HG02870 (cell line): ENCODE results near the gene STIMATE.

Experiments
- ATAC-seq: cut with Tn5 transposase; IDR thresholded peaks from one replicate; pipeline ENCODE4 v1.9.1; 2021; ENCODE audit warnings: mild to moderate bottlenecking, moderate library complexity; ENCODE audit not compliant: unreplicated experiment

The STIMATE gene

DNA sequence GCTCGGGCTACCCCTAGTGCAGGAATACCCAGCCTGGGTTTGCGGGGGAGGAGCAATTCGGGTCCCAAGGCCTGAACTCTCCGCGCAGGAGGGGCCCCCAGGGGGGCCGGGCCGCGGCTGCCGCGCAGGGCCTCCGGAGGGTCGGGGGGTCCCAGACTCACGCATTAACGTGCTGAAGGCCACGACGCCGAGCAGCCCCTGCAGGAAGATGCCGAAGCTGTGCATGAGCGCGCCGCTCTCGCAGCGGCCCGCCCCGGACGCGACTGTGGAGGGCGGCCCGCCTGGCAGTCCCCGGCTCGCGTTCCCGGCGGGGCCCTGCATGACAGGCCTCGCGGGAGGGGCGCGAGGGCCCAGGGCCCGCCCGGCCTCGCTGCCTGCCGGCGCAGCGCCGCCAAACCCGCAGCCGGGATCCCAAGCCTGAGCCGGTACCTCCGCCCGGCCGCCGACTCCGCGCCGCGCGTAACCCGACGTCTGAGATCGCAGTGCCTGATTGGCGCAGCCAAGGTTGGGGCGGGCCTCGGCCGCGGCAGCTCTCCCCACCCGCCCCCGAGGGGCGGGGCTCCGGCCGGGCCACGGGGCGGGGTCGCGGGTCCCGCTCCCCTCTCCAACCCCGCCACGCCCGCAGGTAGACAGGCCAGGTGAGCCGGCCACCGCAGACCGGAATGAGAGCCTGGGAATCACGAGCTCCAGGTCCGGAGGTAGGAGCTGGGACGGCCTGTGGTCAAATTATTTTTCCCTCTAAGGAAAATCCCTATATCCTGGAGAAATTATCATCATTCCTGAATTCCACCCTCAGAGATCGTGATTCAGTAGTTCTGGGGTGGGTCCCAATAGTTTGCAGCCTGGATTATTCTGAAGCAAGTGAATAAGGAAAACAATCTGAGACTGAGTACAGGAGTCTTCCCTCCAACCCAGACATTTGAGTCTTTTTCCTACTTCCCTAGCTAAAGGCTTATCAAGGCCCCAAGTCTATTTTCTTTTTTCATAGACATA is at the start of gene STIMATE:
STIMATE (minus strand) TSS at position 419 of the 993 bp plus-strand sequence; CDS start at position 321, 98 bp downstream.
- peak; percentile 81 for ATAC-seq

- no peak for ATAC-seq
These were observed 42.3 kb upstream of the STIMATE start for GRCh38 chr3:52939600-52939999.

GRCh38 chr3:52934630-52935530 is 37.5 kb upstream of the STIMATE start:
- ATAC-seq: no peak

GRCh38 chr3:52931889-52932288 is 34.5 kb upstream of the STIMATE start:
- ATAC-seq: no peak

DNA sequence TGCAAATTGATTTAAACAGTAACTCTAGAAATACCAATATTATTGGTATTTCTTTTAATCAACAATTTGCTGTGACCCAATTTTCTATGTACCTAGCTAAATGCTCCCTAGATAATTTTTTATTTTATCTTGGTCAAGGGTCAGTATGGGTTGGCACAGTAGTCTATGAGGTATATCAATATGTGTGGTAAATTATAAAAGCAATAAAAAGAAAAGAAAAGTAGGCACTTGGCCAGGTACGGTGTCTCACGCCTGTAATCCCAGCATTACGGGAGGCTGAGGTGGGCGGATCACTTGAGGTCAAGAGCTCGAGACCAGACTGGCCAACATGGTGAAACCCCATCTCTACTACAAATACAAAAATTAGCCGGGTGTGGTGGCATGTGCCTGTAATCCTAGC is 34.0 kb upstream of the STIMATE start:
- ATAC-seq: no peak

GRCh38 chr3:52930748-52931147 is 33.4 kb upstream of the STIMATE start:
- no peak for ATAC-seq

GRCh38 chr3:52926554-52926953 is 29.2 kb upstream of the STIMATE start:
- ATAC-seq: no peak

DNA sequence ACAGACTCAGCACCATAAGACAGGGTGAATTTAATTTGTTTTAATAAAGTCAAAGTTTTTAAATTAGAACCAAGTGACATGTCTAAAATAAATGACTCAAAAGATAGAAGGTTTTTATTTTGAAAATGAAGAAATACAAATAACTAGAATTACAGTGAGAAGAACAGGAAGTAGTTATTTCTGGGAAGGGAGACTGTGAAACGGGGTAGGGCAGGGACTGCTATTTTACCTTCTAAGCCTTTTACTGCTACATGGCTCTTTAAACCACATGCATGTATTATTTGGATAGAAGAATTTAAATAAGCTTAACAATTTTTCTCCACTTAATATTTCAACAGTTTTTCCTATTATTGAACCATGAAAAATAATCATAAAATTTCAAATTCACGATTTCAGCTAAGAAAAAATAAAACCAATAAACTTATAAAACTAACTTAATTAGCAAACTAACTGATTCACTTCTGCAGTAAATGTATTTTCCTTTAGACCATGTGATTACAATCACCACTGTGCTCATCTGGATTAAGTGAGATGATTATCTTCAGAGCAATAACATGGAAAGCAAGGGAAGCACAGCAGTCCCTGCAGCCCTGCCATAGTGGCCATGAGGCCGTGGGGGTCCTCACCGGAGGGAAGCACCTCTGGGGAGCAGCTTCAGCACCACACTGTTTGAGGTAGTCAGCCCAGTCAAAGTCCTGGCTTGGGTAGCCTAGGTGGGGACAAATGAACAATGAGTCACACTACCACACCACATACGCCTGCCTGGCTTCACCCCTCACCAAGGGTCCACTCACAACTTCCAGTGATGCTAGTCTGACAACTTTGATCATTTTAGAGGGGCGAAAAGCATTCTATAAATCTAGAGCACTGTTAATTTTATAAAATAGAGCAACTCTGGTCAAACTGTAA is 28.3 kb upstream of the STIMATE start:
- no peak for ATAC-seq

DNA sequence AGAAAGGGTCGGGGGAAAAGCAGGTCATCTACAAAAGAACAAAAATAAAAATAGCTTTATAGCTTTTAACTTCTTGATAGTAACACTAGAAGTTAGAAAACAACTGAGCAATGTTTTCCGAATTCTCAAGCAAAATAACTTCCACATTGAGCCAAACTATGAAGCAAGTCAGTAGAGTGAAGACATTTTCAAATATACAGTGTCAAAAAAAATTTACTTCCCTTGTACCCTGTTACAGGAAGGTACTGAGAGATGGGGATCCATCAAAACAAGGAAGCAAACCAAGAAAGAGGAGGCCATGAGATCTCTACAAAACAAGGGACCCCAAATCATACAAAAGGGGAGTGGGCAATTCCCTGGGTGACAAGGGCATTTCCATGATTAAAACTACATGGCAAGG is 26.6 kb upstream of the STIMATE start:
- ATAC-seq: no peak

DNA sequence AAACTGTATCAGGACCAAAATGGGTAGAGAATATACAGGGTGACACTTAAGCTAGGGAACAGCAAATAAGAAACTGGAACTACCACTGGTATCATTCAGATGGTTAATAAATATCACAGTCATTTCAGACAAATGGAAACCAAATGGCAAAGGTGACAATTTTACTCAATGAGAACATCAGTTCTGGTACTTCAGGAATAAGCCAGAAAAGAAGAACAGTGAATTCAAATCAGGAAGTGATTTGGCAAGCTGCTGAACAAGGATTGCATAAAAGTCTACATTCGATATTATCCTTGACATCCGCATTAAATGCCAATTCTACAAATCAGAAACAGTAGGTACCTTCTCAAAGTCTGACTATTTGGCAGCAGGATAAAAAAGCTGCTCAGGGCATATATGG is 23.5 kb upstream of the STIMATE start:
- ATAC-seq: no peak

DNA sequence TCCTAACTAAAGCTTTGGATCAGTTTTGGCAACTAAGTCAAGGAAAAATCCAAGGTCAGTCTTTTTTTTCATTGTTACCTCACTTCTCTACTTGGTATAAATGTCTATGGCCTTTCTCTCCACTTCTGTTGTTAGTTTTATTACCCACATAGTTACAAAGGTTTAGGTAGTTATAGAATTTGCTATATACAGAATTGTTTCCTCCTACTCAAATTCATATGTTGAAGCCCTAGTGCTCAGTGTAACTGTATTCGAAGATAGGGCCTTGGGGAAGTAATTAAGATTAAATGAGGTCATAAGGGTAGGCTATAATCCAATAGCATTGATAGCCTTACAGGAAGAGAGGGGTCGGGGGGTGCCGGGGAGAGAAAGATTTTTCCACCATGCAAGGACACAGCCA is 19.7 kb upstream of the STIMATE start:
- ATAC-seq: no peak

GRCh38 chr3:52915294-52915693 is 17.9 kb upstream of the STIMATE start:
- no peak for ATAC-seq

DNA sequence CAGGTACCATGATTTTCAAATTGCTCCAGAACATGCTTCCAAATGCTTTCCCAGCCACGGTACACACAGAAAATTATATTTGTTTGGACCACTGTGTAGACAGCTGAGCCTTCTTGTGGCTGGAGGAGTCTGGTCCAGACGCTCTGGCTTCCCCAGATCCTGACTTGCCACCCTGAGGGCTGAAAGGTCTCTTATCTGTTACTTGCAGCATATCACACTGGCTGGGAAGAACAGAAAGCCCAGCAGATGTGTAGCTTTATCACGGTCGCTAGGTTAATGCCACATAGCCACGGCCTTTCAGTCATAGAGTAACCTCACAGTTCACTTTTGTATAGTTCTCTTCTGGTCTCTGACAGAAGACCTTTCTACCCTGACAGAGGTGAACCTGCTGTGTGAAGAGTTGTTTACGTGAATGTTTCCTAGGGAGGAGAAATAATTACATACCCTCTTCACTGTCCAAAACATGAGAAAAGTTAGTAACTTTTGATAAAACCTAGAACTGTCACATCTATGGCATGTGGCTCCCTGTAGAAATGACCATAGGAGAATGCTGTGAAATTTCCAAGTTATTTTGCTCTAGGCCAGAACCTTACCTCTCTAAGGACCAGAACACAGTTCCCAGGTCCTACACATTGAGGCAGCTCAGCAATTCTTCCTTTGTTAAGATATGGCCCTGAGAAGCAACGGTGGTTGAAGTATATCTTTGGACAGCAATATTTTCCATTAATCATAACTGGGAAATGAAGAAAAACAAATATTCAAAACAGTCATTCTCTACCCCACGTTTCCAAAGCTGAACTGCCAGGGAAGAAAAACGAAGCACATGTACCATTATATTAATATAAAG is 15.8 kb upstream of the STIMATE start:
- no peak for ATAC-seq

GRCh38 chr3:52910823-52911222 is 13.5 kb upstream of the STIMATE start:
- no peak for ATAC-seq

DNA sequence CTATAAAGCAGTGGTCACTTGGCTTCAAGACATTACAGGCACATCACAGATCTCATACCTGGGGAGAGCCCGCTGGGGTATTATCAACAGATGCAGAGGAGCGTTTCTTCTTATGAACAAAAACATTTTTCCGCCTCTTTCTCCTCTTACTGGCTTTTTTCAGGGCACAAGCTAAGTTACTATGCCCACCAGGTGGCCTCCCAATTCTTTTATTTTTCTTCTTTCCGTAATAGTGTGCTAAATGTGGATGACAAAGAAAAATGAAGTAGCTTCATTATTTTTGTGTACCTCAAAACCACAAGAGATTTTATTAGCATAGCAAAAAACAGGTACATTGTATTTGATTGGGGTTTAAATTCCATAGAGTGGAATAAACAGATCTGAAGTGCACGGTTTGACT is 10.1 kb upstream of the STIMATE start:
- ATAC-seq: no peak

DNA sequence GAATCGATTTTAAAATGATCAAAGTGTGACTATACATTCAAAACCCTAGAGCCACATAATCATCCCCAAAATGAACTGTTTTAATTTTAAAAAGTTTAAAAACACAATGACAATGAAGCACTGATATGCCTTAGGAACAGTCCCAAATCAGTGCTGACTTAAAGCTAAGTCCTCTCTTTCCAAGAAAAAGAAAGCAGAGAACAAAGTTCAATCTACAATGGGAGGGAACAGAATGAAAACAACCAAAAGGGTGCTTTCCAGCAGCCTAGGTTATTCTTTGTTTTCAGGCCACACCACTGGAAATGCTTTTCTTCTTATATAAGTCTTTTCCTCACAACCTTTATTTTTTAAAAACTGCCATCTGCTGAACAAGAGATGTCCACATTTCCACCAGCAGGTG is 7.2 kb upstream of the STIMATE start:
- ATAC-seq: no peak

GRCh38 chr3:52904000-52904399 is 6.7 kb upstream of the STIMATE start:
- ATAC-seq: no peak

DNA sequence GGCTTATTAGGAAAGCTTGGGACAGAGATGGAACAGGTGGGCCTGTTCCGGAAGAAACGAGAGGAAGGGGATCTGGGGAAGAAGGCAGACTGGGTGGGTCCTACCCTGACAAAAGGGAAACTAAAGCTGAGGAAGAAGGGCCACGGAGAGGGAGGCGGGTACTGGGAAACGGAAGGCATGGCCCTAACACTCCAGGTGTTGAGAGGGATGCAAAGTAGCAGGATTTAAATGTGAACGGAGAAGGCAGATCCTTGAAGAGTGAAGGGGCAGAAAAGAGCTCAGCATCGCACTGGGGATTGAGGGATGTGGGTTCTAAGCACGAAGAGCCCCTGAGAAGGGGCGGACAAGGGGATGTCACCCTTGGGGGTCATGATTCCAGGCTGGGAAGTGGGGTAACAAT is 735 bp downstream of the STIMATE start:
- no peak for ATAC-seq

DNA sequence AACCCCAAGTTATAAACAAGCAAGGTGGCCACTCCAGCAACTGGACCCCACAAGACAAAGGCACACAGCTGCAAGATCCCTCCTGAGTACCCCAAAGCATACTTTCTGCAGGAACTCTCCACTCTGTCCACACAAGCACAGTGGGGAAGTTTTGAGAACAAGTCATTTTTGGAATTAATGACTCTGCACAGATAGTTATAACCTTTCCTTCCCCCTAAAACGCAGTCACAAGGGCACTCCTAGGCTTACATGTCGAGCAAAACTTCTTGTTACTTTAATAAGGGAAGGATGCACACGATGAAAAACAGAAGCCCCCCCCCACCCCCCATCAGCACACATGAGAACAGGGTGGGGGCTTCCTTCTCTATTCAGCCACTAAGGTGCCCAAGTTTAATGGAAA is 1.2 kb downstream of the STIMATE start:
- ATAC-seq: no peak

DNA sequence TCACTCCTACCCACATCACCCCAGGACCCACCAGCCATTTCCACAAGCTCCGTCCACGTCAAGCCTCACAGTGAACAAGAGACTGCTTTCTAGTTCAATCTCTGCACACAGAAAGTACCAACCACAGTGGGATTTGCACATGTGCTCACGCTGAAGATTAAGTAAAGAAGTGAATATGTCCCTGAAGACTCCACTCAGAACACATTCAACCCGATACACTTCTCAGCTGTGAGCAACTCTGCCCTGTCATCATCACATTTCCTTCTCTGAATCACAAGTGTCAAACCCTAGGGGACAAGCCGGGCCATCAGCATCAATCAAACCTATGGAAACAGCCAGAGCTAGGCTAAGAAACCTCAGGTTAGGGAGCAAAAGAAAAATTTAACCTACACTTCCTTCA is 1.9 kb downstream of the STIMATE start:
- ATAC-seq: no peak
